Endothelial cell (in vitro differentiated cells): ENCODE results near the gene CCDC92. TPM values are rescaled to one million over a fixed set of nuclear protein-coding genes. Genes with fewer than 3 reads are reported as not detected.

ENCODE experiments used
- DNase-seq: peaks from one replicate; pipeline ENCODE4 v3.0.0; 2021; ENCODE audit warnings: low spot score
- H3K27ac Mint-ChIP-seq: one replicate; pipeline ENCODE4 v1.8.0; 2021; ENCODE audit warnings: mixed read lengths, inconsistent platforms; ENCODE audit not compliant: unreplicated experiment
- H3K27me3 Mint-ChIP-seq: one replicate; pipeline ENCODE4 v1.8.0; 2021; ENCODE audit warnings: mild to moderate bottlenecking, moderate library complexity, mixed read lengths, inconsistent platforms; ENCODE audit not compliant: unreplicated experiment
- H3K36me3 Mint-ChIP-seq: one replicate; pipeline ENCODE4 v1.8.0; 2021; ENCODE audit warnings: mild to moderate bottlenecking, low read depth, mixed read lengths, inconsistent platforms; ENCODE audit not compliant: unreplicated experiment
- H3K4me1 Mint-ChIP-seq: one replicate; pipeline ENCODE4 v1.8.0; 2021; ENCODE audit warnings: mild to moderate bottlenecking, mixed read lengths, inconsistent platforms; ENCODE audit not compliant: unreplicated experiment
- H3K4me3 Mint-ChIP-seq: one replicate; pipeline ENCODE4 v1.8.0; 2021; ENCODE audit warnings: mild to moderate bottlenecking, mixed read lengths, inconsistent platforms; ENCODE audit not compliant: unreplicated experiment
- H3K9me3 Mint-ChIP-seq: one replicate; pipeline ENCODE4 v1.8.0; 2021; ENCODE audit warnings: mixed read lengths, inconsistent platforms; ENCODE audit not compliant: unreplicated experiment
- CTCF ChIP-seq: fragments of 200-600 bp; sonication (generic); IDR thresholded peaks from one replicate; pipeline ENCODE4 v1.5.0; 2021; ENCODE audit warnings: antibody characterized with exemption; ENCODE audit not compliant: unreplicated experiment
- total RNA-seq: library from RNA; stranded (reverse); fragmentation: NEBNext Ultra II Directional; extraction: Animal tissue kit (Norgen Biotek cat#: 25700); gene quantifications from one replicate; pipeline ENCODE4 v1.2.1, GENCODE V29; 2021; ENCODE audit not compliant: unreplicated experiment

Gene CCDC92
- total RNA-seq, 1 donor from 2014 or later = 25.0 TPM

GRCh38 chr12:123958462-123958861 lies 14.2 kb downstream of the CCDC92 start:
- Mint-ChIP-seq H3K27ac (no peak overlapping the region), H3K4me3 (no peak overlapping the region), H3K27me3 (no peaks in the 10 kb centered on the region), H3K9me3 (no peaks in the 10 kb centered on the region), H3K4me1 (peaks cover 4% of the 10 kb centered on the region), H3K36me3 (no peaks in the 10 kb centered on the region)
- no peak for DNase-seq
- TF ChIP-seq CTCF = no peak

DNA sequence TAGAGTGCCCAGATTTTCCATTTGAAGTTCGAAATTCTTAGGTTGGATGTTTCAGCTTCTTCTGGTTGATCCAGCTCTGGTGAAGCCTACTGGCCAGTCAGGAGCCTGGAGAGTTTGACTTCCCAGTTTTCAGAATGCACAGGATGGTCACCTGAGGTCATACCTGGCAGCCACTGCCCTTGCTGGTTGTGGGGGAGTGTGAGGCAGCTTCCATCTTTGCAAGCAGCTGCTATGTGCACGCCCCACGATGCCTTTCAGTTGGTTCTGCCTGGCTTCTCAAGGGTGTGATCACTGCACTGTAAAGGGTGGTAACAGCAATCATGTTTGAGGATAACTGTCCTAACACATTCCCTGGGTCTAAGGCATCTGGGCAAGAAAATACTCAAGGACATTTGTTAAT lies 15.4 kb downstream of the CCDC92 start:
- no peaks in the 10 kb centered on the region for H3K27me3 Mint-ChIP-seq
- no peak overlapping the region for H3K27ac Mint-ChIP-seq
- no peaks in the 10 kb centered on the region for H3K36me3 Mint-ChIP-seq
- H3K4me3 Mint-ChIP-seq = no peak overlapping the region
- no peak for TF ChIP-seq CTCF
- H3K4me1 Mint-ChIP-seq = peaks cover 2% of the 10 kb centered on the region
- DNase-seq = no peak
- H3K9me3 Mint-ChIP-seq = no peaks in the 10 kb centered on the region

- no peak for TF ChIP-seq CTCF
- no peak for DNase-seq
- H3K9me3 Mint-ChIP-seq = no peaks in the 10 kb centered on the region
- H3K27ac Mint-ChIP-seq = no peak overlapping the region
- H3K36me3 Mint-ChIP-seq = no peaks in the 10 kb centered on the region
- H3K27me3 Mint-ChIP-seq = no peaks in the 10 kb centered on the region
- peaks cover 2% of the 10 kb centered on the region for H3K4me1 Mint-ChIP-seq
- no peak overlapping the region for H3K4me3 Mint-ChIP-seq
These were observed 16.4 kb downstream of the CCDC92 start for GRCh38 chr12:123956249-123956648.

DNA sequence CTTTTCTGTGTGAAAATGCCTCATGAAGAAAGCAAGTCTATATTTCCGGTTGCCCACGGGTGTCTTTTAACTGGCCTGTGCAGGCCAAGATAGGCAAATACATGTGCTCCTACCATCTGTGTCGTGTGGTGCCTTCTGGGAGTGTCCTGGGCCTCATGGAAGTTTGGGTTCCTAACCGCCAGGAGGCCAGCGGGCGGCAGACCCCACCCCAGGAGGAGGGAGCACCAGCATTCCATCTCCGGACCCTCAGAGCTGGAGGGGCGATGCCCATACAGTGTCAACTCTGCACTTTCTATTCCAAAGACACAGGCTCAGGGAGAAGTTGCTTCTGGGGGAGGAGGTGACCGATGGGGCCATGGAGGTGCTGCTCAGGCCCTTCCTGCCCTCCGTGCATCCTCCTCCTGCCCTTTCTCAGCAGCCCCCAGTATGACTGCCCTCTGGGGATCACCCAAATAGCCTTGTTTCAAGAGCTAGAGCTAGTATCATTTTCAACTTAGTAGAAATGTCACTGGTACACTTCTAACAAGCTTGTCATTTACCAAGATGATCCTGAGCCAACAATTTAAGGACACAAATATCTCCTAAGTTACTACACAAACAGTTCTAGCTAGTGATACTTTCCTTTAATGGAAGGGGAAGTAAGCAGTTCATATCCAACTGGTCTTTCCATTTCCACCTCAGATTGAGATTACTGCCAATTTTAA lies 17.8 kb downstream of the CCDC92 start:
- H3K4me1 Mint-ChIP-seq = peaks cover 2% of the 10 kb centered on the region
- no peak overlapping the region for H3K27ac Mint-ChIP-seq
- TF ChIP-seq CTCF = no peak
- H3K36me3 Mint-ChIP-seq = peaks cover 2% of the 10 kb centered on the region
- no peaks in the 10 kb centered on the region for H3K9me3 Mint-ChIP-seq
- H3K27me3 Mint-ChIP-seq = no peaks in the 10 kb centered on the region
- H3K4me3 Mint-ChIP-seq = no peak overlapping the region
- no peak for DNase-seq

- no peaks in the 10 kb centered on the region for H3K27me3 Mint-ChIP-seq
- peaks cover 2% of the 10 kb centered on the region for H3K4me1 Mint-ChIP-seq
- no peak overlapping the region for H3K4me3 Mint-ChIP-seq
- no peak for TF ChIP-seq CTCF
- H3K9me3 Mint-ChIP-seq = no peaks in the 10 kb centered on the region
- DNase-seq = no peak
- H3K27ac Mint-ChIP-seq = no peak overlapping the region
- peaks cover 12% of the 10 kb centered on the region for H3K36me3 Mint-ChIP-seq
These were observed 20.6 kb downstream of the CCDC92 start for GRCh38 chr12:123952037-123952436.
